Duodenal mucosa (tissue), 2 donors: ENCODE results near the gene SYN1.
A peak's percentile ranks its signal among the peaks of the same experiment; 100 is the strongest.

Experiments used
- H3K27ac ChIP-seq: one replicate; pipeline ENCODE4 v1.7.0; 2013; ENCODE audit warnings: low read depth, low read length
- H3K27me3 ChIP-seq, 2 donors: one replicate each; pipeline ENCODE4 v1.7.0; 2013; ENCODE audit warnings: low read length in 2 of 2, control low read depth in 1 of 2; ENCODE audit not compliant: insufficient read depth in 2 of 2, control insufficient read depth in 1 of 2
- H3K36me3 ChIP-seq, 2 donors: one replicate each; pipeline ENCODE4 v1.7.0; 2013; ENCODE audit warnings: low read length in 2 of 2, control low read depth in 1 of 2; ENCODE audit not compliant: insufficient read depth in 2 of 2, control insufficient read depth in 1 of 2
- H3K4me1 ChIP-seq, 2 donors: one replicate each; pipeline ENCODE4 v1.7.0; 2013; ENCODE audit warnings: low read length in 2 of 2, control low read depth in 1 of 2; ENCODE audit not compliant: insufficient read depth in 2 of 2, control insufficient read depth in 1 of 2
- H3K4me3 ChIP-seq, 2 donors: one replicate each; pipeline ENCODE4 v1.7.0; 2013; ENCODE audit warnings: low read length in 2 of 2, low read depth in 1 of 2
- H3K9ac ChIP-seq, 2 donors: one replicate each; pipeline ENCODE4 v1.7.0; 2013; ENCODE audit warnings: low read length in 2 of 2, low read depth in 1 of 2
- H3K9me3 ChIP-seq, 2 donors: one replicate each; pipeline ENCODE4 v1.7.0; 2013; ENCODE audit warnings: low read length in 2 of 2, control low read depth in 1 of 2; ENCODE audit not compliant: control insufficient read depth in 1 of 2

Gene SYN1

DNA sequence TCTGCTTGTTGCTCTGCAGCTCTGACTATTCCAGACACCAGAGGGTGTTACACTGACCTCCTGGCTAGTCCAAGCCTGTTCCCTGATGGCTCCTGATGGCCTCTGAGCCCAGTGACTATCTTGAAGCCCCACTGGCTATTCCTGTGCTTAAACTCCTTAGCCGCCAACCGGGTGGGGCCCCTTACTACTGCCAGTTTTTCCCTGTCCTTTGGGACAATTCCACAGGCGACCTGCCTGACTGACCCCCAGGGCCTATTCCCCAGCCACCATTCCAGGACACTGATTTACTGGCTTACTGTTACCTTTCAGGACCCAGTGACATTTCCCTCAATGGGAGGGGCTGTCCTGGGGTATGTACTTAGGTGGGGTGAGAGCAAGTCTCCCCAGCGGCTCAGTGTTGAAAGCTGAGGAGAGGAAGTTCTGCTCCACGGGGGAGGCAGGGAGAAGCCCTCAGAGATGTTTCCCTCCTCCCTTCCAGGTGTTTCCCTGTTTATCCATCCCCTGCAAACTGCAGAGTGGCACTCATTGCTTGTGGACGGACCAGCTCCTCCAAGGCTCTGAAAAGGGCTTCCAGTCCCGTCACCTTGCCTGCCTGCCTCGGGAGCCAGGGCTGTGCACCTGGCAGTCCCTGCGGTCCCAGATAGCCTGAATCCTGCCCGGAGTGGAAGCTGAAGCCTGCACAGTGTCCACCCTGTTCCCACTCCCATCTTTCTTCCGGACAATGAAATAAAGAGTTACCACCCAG lies 33.4 kb downstream of the SYN1 start:
- H3K9ac ChIP-seq: no peak overlapping the region
- H3K27ac ChIP-seq: no peak overlapping the region
- H3K27me3 ChIP-seq: no peaks in the 10 kb centered on the region
- H3K36me3 ChIP-seq: no peaks in the 10 kb centered on the region
- H3K9me3 ChIP-seq: no peaks in the 10 kb centered on the region
- no peaks in the 10 kb centered on the region for H3K4me1 ChIP-seq
- no peak overlapping the region for H3K4me3 ChIP-seq

DNA sequence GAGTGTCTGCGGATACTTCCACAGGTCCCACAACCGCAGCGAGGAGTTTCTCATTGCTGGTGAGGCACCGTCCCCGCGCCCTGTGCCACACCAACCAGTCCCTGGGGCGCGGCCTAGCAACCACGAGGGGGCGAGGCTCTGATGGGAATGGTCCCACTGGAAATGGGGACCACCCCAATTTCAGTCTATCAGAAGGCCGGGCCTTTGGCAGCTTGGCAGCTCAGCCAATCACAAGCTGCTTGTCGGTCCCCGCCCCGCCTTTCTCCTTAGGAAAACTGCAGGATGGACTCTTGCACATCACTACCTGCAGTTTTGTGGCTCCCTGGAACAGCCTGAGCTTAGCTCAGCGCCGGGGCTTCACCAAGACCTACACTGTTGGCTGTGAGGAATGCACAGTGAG lies 34.4 kb downstream of the SYN1 start:
- Histone ChIP-seq H3K9me3 (no peaks in the 10 kb centered on the region), H3K27me3 (no peaks in the 10 kb centered on the region), H3K36me3 (no peaks in the 10 kb centered on the region), H3K27ac (no peak overlapping the region), H3K4me1 (no peaks in the 10 kb centered on the region), H3K4me3 (no peak overlapping the region), H3K9ac (no peak overlapping the region)

DNA sequence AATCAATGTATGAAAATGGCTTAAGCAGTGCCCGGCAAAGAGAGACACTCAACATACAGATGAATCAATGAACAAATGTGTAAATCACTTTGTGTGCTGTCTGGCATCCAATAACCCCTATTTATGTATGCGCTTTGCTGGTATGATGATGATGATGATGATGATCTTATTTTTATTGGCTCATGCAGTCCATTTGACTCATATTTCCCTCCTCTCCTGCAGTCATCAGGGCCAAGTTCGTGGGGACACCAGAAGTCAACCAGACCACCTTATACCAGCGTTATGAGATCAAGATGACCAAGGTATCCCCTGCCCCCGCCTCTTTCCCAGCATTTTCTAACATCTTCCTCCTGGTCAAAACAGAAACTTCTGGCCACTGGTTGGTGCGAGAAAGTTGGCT lies 34.9 kb downstream of the SYN1 start:
- no peaks in the 10 kb centered on the region for H3K9me3 ChIP-seq
- no peak overlapping the region for H3K4me3 ChIP-seq

DNA sequence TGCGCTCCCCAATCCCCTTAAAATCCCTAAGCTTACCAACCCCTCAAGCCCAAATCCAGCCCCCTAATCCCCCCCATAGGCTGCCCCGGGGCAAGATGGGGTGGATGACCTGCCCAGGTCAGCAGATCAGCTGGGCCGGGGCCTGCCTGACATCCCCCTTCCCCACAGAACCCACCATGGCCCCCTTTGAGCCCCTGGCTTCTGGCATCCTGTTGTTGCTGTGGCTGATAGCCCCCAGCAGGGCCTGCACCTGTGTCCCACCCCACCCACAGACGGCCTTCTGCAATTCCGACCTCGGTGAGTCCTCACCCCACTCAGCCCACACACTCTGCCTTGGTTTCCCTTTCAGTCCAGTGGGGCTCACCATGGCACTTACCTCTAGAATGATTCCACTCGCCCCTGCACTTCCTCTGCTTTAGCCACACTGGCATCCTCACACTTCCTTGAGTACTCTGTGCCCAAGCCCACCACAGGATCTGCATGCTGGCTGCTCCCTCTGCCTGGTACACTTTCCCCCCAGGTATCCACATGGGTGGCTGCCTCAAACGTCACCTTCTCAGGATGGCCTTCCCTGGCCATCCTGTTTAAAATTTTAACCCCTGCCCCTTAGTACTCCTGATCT lies 36.3 kb downstream of the SYN1 start:
- peaks cover 0 to 5% of the 10 kb centered on the region in 2 donors for H3K4me1 ChIP-seq
- no peak overlapping the region for H3K27ac ChIP-seq
- no peaks in the 10 kb centered on the region for H3K36me3 ChIP-seq
- H3K9me3 ChIP-seq: no peaks in the 10 kb centered on the region
- H3K9ac ChIP-seq: peak overlapping the region; percentile 12 to 43
- no peaks in the 10 kb centered on the region for H3K27me3 ChIP-seq
- no peak overlapping the region for H3K4me3 ChIP-seq

More for the DNA sequence above, 34.9 kb downstream of the SYN1 start:
- no peaks in the 10 kb centered on the region for H3K4me1 ChIP-seq
- H3K36me3 ChIP-seq: no peaks in the 10 kb centered on the region
- no peaks in the 10 kb centered on the region for H3K27me3 ChIP-seq
- no peak overlapping the region for H3K9ac ChIP-seq
- no peak overlapping the region for H3K27ac ChIP-seq

DNA sequence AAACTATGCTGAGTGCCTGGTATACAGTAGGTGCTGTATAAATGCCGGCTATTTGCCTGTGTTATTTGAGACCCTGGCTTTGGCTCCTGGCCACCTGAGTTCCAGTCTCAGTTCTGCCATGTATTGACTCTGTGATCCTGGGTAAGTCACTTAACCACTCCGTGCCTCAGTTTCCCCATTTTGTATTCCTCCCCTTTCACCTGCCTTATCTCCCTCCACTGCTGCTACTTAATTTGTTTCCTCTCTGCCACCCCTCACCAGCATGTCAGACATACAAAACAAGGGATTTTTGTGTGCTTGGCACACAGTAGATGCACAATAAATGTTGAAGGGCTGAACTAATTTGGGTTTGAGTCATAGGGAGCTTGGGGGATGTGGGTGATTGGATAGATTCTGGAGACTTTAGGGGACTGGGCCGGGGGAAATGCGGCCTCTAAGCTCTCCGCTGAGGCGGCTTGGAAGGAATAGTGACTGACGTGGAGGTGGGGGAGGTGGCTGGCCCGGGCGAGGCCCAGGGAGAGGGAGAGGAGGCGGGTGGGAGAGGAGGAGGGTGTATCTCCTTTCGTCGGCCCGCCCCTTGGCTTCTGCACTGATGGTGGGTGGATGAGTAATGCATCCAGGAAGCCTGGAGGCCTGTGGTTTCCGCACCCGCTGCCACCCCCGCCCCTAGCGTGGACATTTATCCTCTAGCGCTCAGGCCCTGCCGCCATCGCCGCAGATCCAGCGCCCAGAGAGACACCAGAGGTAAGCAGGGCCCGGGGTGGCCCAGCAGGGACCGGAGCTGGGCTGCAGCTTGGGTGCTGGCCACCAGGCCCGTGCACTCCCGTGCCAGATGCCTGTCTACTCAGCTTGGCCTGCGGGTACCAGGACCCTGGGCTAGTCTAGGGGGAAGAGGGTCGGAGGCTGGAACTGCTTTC lies 37.7 kb downstream of the SYN1 start, which contains the start of gene TIMP1:
TIMP1 (plus strand) TSS at position 706 of the 917 bp plus-strand sequence. CDS start 980 bp downstream, outside the sequence.
- Histone ChIP-seq H3K4me3 (peak within 1 kb of the TSS; percentile 43 to 62), H3K9ac (peak within 1 kb of the TSS; percentile 38 to 43), H3K27me3 (no peaks in the 10 kb centered on the region), H3K36me3 (no peaks in the 10 kb centered on the region), H3K9me3 (no peaks in the 10 kb centered on the region), H3K4me1 (peaks cover 0 to 10% of the 10 kb centered on the region in 2 donors), H3K27ac (peak within 1 kb of the TSS; percentile 50)

DNA sequence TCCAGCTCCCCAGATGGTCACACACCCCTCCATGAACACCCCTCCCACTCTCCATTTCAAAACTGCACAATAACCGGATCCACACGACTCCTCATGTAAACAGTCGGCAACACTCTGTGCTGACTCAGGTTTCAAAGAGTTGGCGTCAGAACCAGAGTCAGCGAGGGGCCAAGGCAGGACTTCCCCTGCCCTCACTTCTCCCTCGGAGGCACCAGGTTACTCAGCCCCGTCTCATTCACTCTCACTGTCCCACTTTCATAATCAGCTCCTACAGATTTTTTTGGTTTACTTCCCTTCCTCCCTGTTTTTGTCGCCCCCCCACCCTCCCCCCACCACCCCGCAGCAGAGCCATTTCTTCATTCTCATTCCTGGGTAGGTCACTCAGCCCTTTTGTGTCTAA lies 40.1 kb downstream of the SYN1 start:
- Histone ChIP-seq H3K9ac (no peak overlapping the region), H3K4me3 (no peak overlapping the region), H3K9me3 (no peaks in the 10 kb centered on the region), H3K27me3 (no peaks in the 10 kb centered on the region), H3K36me3 (no peaks in the 10 kb centered on the region), H3K4me1 (peaks cover 0 to 10% of the 10 kb centered on the region in 2 donors), H3K27ac (no peak overlapping the region)

DNA sequence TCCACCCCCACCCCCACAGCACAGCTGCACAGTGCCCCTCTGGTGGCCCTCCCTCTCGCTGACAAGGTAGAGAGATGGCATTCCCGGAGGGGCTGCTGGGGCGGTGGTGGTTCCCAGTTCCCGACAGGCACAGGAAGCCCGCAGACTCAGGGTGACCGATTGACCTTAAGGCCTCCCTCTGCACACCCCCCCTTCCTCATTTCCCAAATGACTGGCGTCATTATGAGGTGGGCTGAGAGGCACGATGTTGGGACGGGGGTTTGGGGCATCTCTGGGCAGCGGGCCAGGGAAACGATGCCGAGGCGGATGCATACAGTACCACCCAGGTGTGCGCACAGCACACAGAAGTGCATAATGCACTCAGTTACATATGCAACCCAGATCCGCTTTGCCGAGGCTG lies 41.0 kb downstream of the SYN1 start:
- Histone ChIP-seq H3K27me3 (no peaks in the 10 kb centered on the region), H3K9me3 (no peaks in the 10 kb centered on the region), H3K36me3 (no peaks in the 10 kb centered on the region), H3K27ac (no peak overlapping the region), H3K4me1 (peaks cover under 1 to 10% of the 10 kb centered on the region in 2 donors), H3K4me3 (no peak overlapping the region), H3K9ac (no peak overlapping the region)

DNA sequence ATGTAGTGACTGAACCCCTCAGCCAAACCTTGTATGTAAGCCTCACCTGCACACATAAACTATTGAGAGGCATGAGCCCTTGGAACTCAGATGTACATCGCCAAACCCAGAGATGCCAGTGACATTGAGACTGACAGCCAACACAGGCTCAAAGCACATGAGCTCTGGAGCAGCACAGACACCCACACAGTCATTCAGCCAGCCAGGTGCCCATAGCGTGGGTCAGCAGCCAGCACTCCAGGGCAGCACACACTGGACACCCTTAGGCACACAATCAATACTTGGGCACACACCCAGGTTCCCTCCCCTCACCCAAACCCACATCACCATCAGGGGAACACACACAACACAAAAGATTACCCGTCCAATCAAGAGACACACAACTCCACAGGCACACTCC lies 41.8 kb downstream of the SYN1 start:
- Histone ChIP-seq H3K9ac (no peak overlapping the region), H3K36me3 (no peaks in the 10 kb centered on the region), H3K27ac (no peak overlapping the region), H3K4me1 (peaks cover 8 to 10% of the 10 kb centered on the region in 2 donors), H3K9me3 (no peaks in the 10 kb centered on the region), H3K27me3 (no peaks in the 10 kb centered on the region), H3K4me3 (no peak overlapping the region)

DNA sequence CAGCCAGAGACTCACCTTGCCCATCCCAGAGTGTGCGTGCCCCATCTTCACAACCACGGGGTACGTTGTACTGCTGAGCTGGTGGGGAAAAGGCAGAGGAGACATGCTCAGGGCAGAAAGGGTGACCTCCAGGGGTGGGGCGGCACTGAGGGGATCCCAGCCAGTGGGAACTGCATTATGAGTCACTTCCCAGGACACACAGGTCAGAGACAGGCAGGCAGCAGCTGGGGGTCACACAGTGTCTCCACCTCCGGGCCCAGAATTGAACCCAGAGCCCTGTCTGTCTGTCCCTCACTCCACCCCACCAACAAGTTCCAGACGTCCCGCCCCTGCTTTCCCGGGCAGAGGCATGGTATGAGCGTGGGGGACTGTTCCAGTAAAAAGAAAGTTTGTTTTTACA lies 42.2 kb downstream of the SYN1 start:
- H3K27ac ChIP-seq: no peak overlapping the region
- H3K27me3 ChIP-seq: no peaks in the 10 kb centered on the region

More for the DNA sequence above, 42.2 kb downstream of the SYN1 start:
- H3K4me1 ChIP-seq: peaks cover 8 to 10% of the 10 kb centered on the region in 2 donors
- H3K36me3 ChIP-seq: no peaks in the 10 kb centered on the region
- no peak overlapping the region for H3K9ac ChIP-seq
- no peaks in the 10 kb centered on the region for H3K9me3 ChIP-seq
- no peak overlapping the region for H3K4me3 ChIP-seq
